ENCODE data around the gene NR3C2.

DNA sequence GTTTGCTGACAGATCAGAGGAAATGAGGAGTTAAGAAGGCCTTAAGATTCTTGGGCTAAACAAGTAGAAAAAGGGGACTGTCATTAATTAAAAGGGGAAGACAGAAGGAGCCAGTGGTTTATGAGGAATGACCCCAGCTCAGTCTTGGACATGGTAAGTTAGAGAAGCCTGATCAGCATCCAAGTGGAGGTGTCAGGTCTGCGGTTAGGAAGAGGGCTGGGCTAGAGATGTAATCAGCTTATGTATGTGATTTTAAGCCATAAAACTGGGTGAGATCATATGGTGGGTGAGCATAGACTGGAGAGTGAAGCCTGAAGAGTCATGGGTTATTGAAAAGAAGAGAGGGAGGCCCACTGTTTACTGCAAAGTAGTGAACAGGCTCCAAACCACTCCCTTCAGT, 246.1 kb downstream of the NR3C2 start:
- TF ChIP-seq SREBF2 (IDR thresholded peaks at IDR 0.05; ENCODE audit: low read length) (no peak), EZH2 (IDR thresholded peaks at IDR 0.05; ENCODE audit: borderline replicate concordance, control insufficient read depth, low read depth, low read length) (no peak)
- TF ChIP-seq, protein P1, sequence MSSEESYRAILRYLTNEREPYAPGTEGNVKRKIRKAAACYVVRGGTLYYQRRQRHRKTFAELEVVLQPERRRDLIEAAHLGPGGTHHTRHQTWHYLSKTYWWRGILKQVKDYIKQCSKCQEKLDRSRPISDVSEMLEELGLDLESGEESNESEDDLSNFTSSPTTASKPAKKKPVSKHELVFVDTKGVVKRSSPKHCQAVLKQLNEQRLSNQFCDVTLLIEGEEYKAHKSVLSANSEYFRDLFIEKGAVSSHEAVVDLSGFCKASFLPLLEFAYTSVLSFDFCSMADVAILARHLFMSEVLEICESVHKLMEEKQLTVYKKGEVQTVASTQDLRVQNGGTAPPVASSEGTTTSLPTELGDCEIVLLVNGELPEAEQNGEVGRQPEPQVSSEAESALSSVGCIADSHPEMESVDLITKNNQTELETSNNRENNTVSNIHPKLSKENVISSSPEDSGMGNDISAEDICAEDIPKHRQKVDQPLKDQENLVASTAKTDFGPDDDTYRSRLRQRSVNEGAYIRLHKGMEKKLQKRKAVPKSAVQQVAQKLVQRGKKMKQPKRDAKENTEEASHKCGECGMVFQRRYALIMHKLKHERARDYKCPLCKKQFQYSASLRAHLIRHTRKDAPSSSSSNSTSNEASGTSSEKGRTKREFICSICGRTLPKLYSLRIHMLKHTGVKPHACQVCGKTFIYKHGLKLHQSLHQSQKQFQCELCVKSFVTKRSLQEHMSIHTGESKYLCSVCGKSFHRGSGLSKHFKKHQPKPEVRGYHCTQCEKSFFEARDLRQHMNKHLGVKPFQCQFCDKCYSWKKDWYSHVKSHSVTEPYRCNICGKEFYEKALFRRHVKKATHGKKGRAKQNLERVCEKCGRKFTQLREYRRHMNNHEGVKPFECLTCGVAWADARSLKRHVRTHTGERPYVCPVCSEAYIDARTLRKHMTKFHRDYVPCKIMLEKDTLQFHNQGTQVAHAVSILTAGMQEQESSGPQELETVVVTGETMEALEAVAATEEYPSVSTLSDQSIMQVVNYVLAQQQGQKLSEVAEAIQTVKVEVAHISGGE (CRISPR knock-in tag; IDR thresholded peaks at IDR 0.05) = no peak
- TF ChIP-seq, protein P2, sequence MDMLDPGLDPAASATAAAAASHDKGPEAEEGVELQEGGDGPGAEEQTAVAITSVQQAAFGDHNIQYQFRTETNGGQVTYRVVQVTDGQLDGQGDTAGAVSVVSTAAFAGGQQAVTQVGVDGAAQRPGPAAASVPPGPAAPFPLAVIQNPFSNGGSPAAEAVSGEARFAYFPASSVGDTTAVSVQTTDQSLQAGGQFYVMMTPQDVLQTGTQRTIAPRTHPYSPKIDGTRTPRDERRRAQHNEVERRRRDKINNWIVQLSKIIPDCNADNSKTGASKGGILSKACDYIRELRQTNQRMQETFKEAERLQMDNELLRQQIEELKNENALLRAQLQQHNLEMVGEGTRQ (IDR thresholded peaks at IDR 0.05; ENCODE audit: borderline replicate concordance, low read depth, low read length) = no peak
